Skeletal muscle satellite cell (primary cell): ENCODE data around the gene GPR179.
"Not testable (repeated sequence)": the region's sequence is repeated elsewhere in the genome, so short reads cannot be mapped to it uniquely, and the experiment has no call there.

Source experiments
- H3K27me3 ChIP-seq: 2 replicates; pipeline ENCODE4 v1.7.0; 2013; ENCODE audit warnings: low read length; ENCODE audit not compliant: control insufficient read depth, insufficient read depth
- H3K36me3 ChIP-seq: 2 replicates; pipeline ENCODE4 v1.7.0; 2013; ENCODE audit warnings: mild to moderate bottlenecking, control low read depth, low read length; ENCODE audit not compliant: insufficient read depth
- H3K4me1 ChIP-seq: 2 replicates; pipeline ENCODE4 v1.7.0; 2013; ENCODE audit warnings: low read length; ENCODE audit not compliant: control insufficient read depth, insufficient read depth
- H3K4me2 ChIP-seq: 2 replicates; pipeline ENCODE4 v1.7.0; 2013; ENCODE audit warnings: mild to moderate bottlenecking, low read length
- H3K4me3 ChIP-seq: 2 replicates; pipeline ENCODE4 v1.7.0; 2013; ENCODE audit warnings: low read length
- H3K9ac ChIP-seq: 2 replicates; pipeline ENCODE4 v1.7.0; 2013; ENCODE audit warnings: mild to moderate bottlenecking, low read depth, low read length, moderate library complexity
- H3K9me3 ChIP-seq: replicated peaks from 2 replicates; pipeline ENCODE4 v1.7.0; 2013; ENCODE audit warnings: mild to moderate bottlenecking, control low read depth, low read length

Gene GPR179

DNA sequence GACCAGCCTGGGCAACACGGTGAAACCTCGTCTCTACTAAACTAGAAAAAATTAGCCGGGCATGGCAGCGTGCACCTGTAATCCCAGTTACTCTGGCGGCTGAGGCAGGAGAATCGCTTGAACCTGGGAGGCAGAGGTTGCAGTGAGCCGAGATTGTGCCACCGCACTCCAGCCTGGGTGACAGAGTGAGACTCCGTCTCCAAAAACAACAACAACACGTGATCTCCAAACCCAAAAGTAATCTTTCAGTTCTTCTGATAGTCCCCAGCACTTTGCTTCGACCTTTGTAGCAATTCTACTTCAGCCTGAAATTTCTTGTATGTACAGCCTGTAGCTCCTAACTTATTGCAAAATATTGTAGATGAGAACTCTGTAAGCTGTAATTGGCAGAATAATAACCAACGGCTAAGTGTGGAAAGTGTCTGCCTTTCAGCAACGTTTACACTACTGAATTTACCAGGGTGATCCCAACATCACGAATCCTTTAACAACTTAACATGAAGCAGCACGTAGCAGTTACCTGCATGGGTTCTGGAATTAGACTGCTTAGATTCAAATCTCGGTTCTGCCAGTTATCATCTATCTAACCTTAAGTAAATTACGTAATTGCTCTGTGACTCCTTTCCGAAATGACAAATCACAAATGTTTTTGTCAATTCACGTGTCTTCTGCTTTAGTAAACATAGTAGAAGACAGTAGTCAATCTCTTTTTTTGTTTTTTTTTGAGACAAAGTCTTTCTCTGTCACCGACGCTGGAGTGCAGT is 48.0 kb downstream of the GPR179 start:
- not testable (repeated sequence) for H3K27me3 ChIP-seq, H3K4me2 ChIP-seq, H3K9me3 ChIP-seq, H3K36me3 ChIP-seq, H3K9ac ChIP-seq, H3K4me3 ChIP-seq, H3K4me1 ChIP-seq

DNA sequence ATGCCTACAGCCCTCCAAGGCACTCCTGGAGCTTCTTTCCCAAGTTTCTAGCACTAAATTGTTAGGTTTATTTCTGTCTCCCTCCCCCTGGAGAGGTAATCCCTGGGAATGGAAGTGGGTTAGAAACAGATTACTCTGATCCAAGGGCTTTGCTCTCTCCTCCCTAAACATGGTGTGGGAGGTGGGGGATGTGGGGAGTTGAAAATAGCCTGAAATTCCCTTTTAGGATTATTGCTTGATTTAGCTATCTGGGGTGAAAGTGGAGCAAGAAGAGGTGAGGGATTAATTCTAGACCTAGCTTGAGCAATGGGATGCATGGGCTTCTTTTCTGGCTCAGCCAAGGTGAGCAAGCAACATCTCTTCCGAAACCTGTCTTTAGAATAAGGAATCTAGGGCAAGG is 54.0 kb downstream of the GPR179 start:
- not testable (repeated sequence) for H3K4me3 ChIP-seq, H3K36me3 ChIP-seq, H3K9ac ChIP-seq, H3K27me3 ChIP-seq, H3K4me1 ChIP-seq, H3K4me2 ChIP-seq, H3K9me3 ChIP-seq

DNA sequence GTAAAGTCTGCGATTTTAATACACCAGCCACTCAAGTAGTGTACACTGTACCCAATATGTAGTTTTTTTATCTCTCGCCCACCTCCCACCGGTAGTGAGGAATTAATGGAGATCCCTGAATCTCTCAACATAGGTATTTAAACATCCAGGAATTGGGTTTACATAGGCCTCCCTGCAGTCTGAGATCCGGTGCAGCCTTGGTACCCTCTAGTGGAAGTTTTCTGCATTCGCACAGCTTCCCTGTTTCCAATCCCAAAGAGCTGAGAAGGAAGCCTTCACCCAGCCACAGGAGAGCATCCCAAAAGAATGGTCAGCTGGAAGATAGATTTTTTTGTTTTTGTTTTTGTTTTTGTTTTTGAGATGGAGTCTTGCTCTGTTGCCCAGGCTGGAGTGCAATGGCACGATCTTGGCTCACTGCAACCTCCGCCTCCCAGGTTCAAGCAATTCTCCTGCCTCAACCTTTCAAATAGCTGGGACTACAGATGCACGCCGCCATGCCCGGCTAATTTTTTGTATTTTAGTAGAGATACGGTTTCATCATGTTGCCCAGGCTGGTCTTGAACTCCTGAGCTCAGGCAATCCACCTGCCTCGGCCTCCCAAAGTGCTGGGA is 55.4 kb downstream of the GPR179 start:
- H3K27me3 ChIP-seq, H3K4me2 ChIP-seq, H3K4me3 ChIP-seq, H3K4me1 ChIP-seq, H3K9me3 ChIP-seq, H3K36me3 ChIP-seq, H3K9ac ChIP-seq: not testable (repeated sequence)

DNA sequence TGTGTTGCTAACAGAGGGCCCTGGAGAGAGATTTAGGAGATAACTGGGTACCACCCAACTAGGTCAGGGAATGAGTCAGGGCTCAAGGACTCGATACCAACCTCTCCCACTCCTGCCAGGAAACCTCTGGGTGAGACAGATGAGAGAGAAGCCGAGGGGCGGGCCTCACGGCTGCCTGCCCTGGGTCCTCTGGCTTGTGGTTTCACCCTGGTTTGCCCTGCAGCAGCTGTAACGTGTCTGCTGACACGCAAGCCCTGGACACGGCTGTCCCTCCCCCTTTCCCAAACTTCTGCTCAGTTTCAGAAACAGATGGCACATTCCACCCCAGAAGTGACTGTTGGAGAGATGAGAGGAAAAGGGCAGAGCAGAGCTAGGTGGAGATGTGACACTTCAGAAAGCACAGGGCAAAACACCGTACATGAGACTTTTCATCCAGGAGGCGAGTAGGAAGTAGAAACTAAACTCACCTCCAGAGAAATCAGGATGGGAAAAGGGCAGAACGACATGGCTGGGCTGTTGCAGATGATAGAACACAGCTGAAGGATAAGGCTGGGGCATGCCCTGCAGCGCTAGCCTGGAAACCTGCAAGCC is 57.2 kb downstream of the GPR179 start:
- H3K36me3 ChIP-seq, H3K9me3 ChIP-seq, H3K4me1 ChIP-seq, H3K27me3 ChIP-seq: not testable (repeated sequence)
- peak overlapping the region; percentile 82 for H3K4me2 ChIP-seq
- H3K9ac ChIP-seq = peak overlapping the region; percentile 25
- peak overlapping the region; percentile 33 for H3K4me3 ChIP-seq

GRCh38 chr17:38285994-38286393 is 57.8 kb downstream of the GPR179 start:
- H3K27me3 ChIP-seq, H3K4me1 ChIP-seq, H3K9me3 ChIP-seq, H3K36me3 ChIP-seq, H3K4me3 ChIP-seq, H3K4me2 ChIP-seq, H3K9ac ChIP-seq: not testable (repeated sequence)
